HG02678 (cell line): ENCODE data around the gene IL36RN.
"Not testable (repeated sequence)": the region's sequence is repeated elsewhere in the genome, so short reads cannot be mapped to it uniquely, and the experiment has no call there.

Experiments used
- ATAC-seq: cut with Tn5 transposase; IDR thresholded peaks from one replicate; pipeline ENCODE4 v1.9.1; 2021; ENCODE audit warnings: mild to moderate bottlenecking, moderate library complexity; ENCODE audit not compliant: unreplicated experiment

IL36RN gene

GRCh38 chr2:113096842-113097618 is 38.0 kb downstream of the IL36RN start:
- ATAC-seq: not testable (repeated sequence)

DNA sequence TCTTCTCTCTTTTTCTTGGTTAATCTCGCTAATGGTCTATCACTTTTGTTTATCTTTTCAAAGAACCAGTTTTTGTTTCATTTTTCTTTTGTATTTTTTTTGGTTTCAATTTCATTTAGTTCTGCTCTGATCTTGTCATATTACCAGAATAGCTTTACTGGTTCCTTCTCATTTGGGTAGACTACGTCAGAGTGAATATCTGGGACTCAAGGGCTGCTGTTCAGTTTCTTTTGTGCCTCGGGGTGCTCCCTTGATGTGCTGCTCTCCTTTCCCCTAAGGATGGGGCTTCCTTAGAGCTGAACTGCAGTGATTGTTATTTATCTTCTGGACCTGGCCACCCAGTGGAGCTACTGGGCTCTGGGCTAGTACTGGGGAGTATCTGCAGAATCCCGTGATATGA is 39.0 kb downstream of the IL36RN start:
- ATAC-seq: no peak

DNA sequence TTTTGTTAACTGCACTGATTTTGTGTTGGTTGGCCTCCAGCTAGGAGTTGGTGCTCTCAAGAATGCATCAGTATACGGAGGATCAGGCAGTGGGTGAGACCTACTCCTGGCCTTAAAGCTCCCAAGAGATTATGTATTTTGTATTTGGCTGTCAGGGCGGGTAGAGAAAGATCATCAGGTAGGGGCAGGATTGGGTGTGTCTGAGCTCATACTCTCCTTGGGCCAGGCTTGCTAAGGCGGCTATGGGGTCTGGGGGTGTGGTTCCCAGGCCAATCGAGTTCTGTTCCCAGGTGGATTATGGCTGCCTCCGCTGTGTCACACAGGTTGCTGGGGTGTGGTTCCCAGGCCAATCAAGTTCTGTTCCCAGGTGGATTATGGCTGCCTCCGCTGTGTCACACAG is 39.5 kb downstream of the IL36RN start:
- ATAC-seq: no peak

DNA sequence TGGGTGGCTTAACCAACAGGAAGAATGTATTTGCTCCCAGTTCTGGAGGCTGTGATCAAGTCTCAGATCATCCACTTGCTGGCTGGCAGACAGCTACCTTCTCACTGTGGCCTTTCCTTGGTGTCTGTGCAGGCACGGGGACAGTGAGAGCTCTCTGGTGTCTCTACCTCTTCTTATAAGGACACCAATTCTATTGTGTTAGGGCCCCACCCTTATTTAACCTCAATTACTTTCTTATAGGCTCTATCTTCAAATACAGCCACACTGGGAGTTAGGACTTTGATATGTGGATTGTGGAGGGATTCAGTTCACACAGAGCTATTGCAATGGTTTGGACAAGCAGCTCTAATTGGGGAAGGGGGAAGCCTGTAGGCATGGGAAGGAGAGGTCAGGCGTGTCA is 43.1 kb downstream of the IL36RN start:
- no peak for ATAC-seq

GRCh38 chr2:113103277-113103676 is 44.3 kb downstream of the IL36RN start:
- ATAC-seq: no peak

DNA sequence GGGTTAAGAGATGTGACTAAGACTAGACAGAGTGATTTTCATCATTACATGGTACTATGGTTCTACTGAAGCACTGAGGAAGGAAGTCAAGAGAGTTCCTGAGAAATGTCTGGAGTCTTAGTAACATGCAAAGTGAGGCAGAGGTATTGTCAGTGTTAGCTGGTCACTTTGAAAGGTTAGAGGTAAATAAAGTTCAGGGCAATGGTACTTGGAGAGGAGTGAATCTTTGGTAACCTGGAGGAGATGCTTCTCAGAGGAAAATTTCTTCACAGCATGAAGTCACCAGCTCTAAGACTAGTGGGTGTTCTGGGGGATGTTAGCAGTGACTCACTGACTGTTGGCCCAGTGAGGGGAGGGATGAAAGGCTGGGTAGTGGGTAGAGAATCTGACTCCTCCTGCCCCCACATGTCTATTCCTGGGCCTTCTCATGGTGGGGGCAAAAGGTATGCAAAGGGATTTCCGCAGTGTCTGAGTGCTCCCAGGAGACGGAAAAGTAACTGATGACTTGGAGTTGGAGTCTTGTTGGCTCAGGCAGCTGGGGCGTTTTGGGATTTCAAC is 45.1 kb downstream of the IL36RN start:
- ATAC-seq: no peak

GRCh38 chr2:113105047-113105785 is 46.2 kb downstream of the IL36RN start:
- ATAC-seq: no peak

DNA sequence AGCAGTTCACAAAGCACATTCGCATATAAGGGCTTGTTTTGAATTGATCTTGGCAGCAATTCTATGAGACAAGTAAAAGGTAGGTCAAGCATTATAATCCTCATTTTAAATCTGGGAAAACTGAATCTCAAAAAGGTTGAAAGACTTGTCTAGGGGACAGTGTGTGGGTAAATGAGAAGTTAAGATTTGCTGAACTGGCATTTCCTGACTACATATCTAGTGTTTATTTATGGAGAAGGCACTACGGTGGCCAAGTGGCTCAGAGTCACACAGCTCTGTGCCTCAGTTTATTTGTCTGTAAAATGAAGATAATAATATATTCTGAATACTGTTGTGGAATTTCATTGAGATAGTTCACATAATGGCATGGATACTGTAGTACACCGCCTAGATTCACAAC is 52.1 kb downstream of the IL36RN start:
- ATAC-seq: no peak

GRCh38 chr2:113111823-113112287 is 52.9 kb downstream of the IL36RN start:
- no peak for ATAC-seq

DNA sequence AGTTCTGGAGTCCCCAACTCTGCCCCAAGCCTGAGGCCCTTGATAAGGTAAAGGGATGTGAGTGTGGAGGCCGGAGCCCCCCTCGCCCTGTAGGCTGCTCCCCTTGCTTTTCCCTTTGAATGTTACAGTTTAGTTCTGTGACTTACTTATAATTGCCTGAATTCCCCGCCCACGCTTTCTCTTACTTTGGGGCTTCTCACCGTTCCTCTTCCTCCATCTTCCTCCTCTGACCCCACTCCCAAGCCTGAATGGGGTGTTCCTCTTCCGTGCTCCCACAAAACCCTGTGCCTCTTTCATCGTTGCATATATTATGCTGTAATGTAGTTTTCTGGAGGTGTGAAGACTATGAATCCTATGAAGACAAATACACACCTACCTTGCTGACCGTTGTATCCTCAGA is 53.4 kb downstream of the IL36RN start:
- ATAC-seq: no peak

DNA sequence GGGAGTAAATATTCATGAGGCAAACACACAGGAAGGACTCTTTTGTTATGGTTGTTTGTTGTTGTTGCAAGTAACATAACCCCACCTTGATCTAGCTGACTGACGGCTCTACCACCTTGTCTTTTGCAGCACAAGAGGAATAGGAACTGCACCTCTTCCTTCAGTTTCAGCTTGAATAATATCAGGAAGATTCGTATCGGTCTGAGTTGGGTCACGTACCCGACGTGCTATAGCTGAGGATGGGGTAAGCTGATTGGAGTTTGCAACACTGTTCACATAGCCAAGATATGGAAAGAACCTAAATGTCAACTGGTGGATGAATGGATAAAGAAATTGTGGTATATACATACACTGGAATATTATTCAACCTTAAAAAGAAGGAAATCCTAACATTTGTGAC is 53.9 kb downstream of the IL36RN start:
- ATAC-seq: no peak

GRCh38 chr2:113113807-113114206 is 54.8 kb downstream of the IL36RN start:
- no peak for ATAC-seq
